ENCODE measurements around the gene DNAJC15.
"Not testable (repeated sequence)": the region's sequence is repeated elsewhere in the genome, so short reads cannot be mapped to it uniquely, and the experiment has no call there.

DNAJC15 gene

GRCh38 chr13:43072394-43072793 lies 49.0 kb downstream of the DNAJC15 start:
- POLR2A ChIA-PET (ENCODE audit: low non-redundant PET): no interaction called here
- no peak overlapping the region for H3K27ac ChIP-seq
- TF ChIP-seq, protein P1, sequence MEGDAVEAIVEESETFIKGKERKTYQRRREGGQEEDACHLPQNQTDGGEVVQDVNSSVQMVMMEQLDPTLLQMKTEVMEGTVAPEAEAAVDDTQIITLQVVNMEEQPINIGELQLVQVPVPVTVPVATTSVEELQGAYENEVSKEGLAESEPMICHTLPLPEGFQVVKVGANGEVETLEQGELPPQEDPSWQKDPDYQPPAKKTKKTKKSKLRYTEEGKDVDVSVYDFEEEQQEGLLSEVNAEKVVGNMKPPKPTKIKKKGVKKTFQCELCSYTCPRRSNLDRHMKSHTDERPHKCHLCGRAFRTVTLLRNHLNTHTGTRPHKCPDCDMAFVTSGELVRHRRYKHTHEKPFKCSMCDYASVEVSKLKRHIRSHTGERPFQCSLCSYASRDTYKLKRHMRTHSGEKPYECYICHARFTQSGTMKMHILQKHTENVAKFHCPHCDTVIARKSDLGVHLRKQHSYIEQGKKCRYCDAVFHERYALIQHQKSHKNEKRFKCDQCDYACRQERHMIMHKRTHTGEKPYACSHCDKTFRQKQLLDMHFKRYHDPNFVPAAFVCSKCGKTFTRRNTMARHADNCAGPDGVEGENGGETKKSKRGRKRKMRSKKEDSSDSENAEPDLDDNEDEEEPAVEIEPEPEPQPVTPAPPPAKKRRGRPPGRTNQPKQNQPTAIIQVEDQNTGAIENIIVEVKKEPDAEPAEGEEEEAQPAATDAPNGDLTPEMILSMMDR (conservative IDR thresholded peaks at IDR 0.05; ENCODE audit: low read depth): no peak
- DNase-seq (ENCODE audit: low spot score): no peak
- CTCF ChIA-PET: interaction anchor here (1.0 kb wide), 1 partner anchor 137 kb away, joined by 4 read pairs; no protein-coding TSS in a partner anchor

DNA sequence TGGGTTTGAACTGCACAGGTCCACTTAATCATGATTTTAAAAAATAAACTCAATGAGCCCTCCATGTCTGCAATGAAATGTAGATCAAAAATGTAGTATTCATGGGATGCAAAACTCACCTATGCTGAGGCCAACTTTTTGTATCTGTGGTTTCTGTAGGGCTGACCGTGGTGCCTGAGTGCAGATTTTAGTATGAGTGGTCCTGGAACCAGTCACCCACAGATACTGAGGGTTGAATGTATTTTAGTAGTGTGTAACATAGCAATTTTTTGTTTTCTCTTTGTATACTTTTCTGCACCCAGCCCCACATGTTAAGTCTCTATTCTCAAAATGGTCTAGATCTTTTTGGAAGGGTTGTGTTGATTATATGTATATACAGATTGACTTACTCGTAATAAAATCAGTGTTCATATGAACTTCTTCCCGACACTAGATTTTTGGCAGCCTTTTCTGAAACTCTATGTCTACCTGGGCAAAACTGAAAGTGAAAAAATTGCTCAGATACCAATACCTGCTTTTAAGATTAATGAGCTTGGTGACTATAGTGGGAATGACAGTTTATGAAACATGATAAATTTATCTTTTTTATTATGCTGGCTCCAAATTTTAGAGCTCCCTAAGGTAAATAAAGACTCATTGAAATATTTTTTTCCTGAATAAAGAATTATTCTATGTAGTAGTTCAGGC lies 51.6 kb downstream of the DNAJC15 start:
- POLR2A ChIA-PET (ENCODE audit: low non-redundant PET): no interaction called here
- TF ChIP-seq, protein P1 (conservative IDR thresholded peaks at IDR 0.05; ENCODE audit: low read depth): no peak
- no peak for DNase-seq (ENCODE audit: low spot score)
- CTCF ChIA-PET: no interaction called here
- no peak overlapping the region for H3K27ac ChIP-seq

- POLR2A ChIA-PET (ENCODE audit: low non-redundant PET); CTCF ChIA-PET; DNase-seq (ENCODE audit: low spot score); H3K27ac ChIP-seq: not testable (repeated sequence)
These were observed 52.1 kb downstream of the DNAJC15 start for GRCh38 chr13:43075511-43075902.

DNA sequence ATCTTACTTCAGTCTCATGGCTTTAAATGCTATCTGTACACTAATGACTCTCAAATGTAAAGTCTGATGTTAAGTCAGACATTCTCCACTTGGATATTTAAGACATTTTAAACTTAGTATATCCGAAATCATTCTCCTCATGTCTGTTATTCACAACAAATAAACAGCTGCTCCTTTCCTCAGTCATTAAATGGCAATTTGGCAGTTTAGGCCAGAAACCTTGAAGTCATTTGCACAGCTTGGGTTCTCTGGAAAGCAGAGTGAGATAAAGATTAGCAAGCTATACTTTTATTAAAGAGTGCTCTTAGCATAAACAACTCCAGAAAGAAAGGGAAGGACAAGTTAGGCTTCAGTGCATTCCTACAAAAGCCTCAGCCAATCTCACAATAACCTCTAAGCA lies 53.7 kb downstream of the DNAJC15 start:
- TF ChIP-seq, protein P1 (conservative IDR thresholded peaks at IDR 0.05; ENCODE audit: low read depth): no peak
- H3K27ac ChIP-seq: no peak overlapping the region
- POLR2A ChIA-PET (ENCODE audit: low non-redundant PET): no interaction called here
- DNase-seq (ENCODE audit: low spot score): no peak
- CTCF ChIA-PET: interaction anchor here (0.6 kb wide), 1 partner anchor 479 kb away, joined by 3 read pairs; no protein-coding TSS in a partner anchor

- no peak overlapping the region for H3K27ac ChIP-seq
- no peak for DNase-seq (ENCODE audit: low spot score)
- TF ChIP-seq, protein P1 (conservative IDR thresholded peaks at IDR 0.05; ENCODE audit: low read depth): no peak
- CTCF ChIA-PET: no interaction called here
- POLR2A ChIA-PET (ENCODE audit: low non-redundant PET): no interaction called here
These were observed 54.1 kb downstream of the DNAJC15 start for GRCh38 chr13:43077461-43077860.

GRCh38 chr13:43077906-43078305 lies 54.5 kb downstream of the DNAJC15 start:
- no peak for DNase-seq (ENCODE audit: low spot score)
- no peak overlapping the region for H3K27ac ChIP-seq
- POLR2A ChIA-PET (ENCODE audit: low non-redundant PET): no interaction called here
- CTCF ChIA-PET: interaction anchor here (0.6 kb wide), 1 partner anchor 33 kb away, joined by 4 read pairs; no protein-coding TSS in a partner anchor
- TF ChIP-seq, protein P1 (conservative IDR thresholded peaks at IDR 0.05; ENCODE audit: low read depth): no peak

GRCh38 chr13:43078399-43078798 lies 55.0 kb downstream of the DNAJC15 start:
- ChIA-PET POLR2A (ENCODE audit: low non-redundant PET) (no interaction called here), CTCF (interaction anchor here (0.6 kb wide), 1 partner anchor 33 kb away, joined by 4 read pairs; no protein-coding TSS in a partner anchor)
- H3K27ac ChIP-seq: no peak overlapping the region
- DNase-seq (ENCODE audit: low spot score): no peak
- TF ChIP-seq, protein P1 (conservative IDR thresholded peaks at IDR 0.05; ENCODE audit: low read depth): no peak
